Stimulated activated CD4-positive, alpha-beta T cell treated with anti-CD3 and anti-CD28 coated beads, TNF-alpha, amount 100 ng/mL, for 4 hours (primary cell): ENCODE data around the gene AGPAT2.

Source experiments
- DNase-seq, 3 experiments: peaks; one replicate each; pipeline ENCODE4 v3.0.0-alpha.2; 2020; ENCODE audit warnings: low read depth in 3 of 3

The AGPAT2 gene

DNA sequence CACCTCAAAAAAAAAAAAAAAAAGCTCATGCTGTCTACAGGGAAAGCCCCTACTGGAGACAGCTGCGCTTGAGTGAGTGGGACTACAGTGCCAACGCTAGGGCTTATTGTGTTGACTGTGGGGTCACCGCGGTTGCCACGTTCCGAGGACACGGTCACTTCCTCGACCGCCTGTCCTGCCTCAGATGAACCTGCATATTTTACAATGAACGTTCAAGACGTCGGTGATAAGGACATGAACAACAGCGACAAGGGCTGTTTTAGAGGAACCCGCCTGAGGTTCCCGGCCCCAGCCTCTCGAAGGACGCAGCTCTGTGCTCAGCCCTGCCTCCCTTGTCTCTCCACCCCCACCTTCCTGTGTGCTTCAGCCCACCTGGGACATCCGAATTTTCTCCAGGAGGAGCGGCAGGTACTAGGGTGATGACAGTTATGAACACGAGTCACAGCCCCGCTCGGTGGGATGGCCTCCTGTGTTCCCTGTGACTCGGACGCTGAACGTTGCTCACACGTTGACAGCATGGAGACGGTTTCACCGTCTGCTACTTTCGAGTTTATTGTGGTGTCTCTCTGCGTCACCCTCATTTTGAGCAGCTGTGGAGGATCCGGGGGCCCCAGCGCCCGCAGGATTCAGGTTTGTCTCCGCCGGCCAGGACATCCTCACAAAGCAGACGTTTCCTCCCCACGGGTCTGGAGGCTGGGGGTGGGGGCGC, 13.9 kb upstream of the AGPAT2 start:
- peak; percentile 19 to 36 (median 32) for DNase-seq

DNA sequence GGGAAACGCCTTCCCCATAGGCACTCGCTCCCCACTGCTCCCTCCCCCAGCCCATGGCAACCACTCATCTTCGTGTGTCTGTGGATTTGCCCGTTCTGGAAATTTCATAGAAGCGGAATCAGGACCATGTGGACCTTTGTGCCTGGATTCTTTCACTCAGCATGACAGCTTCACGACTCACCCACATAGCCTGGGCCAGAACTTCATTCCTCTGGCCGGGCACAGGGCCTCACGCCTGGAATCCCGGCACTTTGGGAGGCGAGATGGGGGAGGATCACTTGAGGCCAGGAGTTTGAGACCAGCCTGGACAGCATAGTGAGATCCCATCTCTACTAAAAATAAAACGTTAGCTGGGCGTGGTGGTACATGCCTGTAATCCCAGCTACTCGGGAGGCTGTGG, 13.0 kb upstream of the AGPAT2 start:
- no peak for DNase-seq

DNA sequence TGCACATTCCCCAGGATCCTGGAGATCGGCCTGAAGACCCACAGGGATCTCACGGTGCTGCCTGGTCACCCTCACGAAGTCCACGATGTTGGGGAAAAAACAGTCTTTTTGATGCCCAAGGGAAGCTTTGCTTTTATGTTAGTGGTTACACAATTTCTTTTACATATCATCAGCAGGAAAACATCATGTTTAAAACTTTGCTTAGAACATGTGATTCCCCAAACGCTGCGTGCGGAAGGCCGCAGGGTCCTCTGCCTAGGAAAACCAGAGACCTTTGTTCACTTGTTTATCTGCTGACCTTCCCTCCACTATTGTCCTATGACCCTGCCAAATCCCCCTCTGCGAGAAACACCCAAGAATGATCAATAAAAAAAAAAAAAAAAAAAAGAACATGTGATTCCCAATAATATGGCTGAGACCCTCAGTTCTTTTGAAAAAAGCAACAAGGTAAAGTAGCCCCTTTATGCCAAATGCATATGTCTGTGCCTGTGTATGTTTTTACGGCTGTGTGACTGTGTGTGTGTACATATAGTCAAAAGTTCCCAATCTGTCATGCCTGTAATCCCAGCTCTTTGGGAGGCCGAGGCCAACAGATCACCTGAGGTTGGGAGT, 11.5 kb upstream of the AGPAT2 start:
- no peak for DNase-seq

DNA sequence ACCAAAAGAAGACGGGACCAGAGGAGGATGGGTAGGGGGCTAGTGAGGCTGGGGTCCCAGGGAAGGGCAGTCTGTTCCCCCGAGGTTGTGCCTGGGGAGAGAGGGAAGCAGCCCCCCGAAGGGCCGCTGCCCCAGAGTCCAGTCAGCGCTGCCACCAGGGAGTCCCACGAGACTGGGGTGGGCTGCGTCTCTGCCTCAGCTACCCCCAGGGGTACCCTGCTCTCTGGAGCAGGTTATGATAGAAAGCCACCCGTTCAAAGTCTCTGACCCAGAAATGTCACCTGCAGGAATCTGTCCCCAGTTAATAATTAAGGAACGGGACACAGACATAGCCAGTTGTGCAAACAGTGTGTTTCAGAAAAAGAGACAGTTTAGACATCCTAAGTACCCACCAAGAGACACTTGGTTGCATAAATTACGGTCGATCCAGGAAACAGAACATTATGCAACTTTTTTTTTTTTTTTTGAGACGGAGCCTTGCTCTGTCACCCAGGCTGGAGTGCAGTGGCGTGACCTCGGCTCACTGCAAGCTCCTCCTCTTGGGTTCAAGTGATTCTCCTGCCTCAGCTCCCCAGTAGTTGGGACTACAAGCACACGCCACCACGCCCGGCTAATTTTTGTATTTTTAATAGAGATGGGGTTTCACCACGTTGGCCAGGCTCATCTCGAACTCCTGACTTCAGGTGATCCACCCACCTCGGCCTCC, 10.7 kb upstream of the AGPAT2 start:
- DNase-seq = no peak

DNA sequence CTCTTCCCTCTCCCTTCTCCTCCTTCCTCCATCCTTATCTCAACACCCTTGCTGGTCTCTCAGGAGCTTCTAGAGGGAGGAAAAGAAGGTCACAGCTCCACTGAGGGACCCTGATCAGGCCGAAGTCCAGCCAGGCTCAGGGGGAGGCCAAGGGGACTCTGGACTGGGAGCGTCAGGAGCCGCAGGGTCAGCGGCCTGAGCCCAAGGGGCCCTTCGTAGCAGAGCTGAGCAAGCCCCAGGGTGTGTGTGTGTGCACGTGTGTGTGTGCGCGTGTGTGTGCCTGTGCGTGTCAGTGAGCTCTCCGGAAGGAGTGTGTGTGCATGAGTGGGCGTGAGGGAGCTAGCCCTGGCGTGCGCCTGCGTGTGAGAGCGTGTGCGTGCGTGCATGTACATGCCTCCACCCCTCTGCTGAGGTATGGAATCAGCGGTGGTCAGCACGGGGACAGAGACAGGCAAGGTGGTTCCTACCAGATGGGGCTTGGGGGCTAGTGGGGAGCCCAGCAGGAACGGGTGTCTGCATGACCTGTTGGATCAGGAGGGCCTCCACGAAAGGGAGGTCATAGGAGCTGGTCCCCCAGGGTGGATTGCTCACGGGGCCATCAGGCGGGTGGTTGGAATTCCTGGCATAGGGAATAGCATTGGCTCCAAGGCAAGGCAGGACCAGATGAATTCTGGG, 10.0 kb upstream of the AGPAT2 start:
- DNase-seq = no peak

DNA sequence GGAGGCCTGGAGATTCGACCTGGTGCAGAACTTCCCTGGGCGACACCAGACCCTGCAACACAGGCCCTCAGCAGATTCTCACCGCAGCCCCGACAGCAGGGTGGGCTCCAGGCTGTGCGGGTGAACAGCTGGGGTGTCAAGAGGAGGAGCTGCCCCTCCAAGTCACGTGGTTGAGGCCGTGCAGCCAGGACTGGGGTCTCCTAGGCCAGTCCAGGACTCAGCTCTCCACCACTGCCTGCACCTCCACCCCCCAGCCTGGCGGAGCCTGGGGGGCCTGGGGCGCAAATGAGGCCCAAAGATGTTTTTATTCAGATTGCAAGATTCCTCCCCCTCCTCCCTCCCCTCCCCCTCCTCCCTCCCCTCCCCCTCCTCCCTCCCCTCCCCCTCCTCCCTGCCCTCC, 9.2 kb upstream of the AGPAT2 start:
- no peak for DNase-seq

DNA sequence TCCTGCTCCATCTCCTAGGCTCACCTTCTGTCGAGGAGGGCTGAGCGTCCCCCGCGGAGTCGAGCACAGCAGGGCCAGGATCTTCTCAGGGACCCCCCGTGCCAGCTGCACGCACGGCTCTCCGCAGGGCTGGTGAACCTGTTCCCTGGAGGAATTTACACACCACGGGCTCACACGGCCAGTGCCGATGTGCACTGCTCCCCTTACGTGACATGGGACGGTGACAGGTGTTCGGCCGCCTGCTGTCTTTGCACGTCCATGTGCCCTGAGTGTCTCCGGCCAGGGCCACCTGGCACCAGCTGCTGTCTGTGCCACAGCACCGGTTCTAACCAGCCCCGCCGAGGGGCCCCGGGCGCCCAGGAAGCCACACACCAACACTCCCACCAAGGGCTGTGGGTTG, 8.7 kb upstream of the AGPAT2 start:
- no peak for DNase-seq

DNA sequence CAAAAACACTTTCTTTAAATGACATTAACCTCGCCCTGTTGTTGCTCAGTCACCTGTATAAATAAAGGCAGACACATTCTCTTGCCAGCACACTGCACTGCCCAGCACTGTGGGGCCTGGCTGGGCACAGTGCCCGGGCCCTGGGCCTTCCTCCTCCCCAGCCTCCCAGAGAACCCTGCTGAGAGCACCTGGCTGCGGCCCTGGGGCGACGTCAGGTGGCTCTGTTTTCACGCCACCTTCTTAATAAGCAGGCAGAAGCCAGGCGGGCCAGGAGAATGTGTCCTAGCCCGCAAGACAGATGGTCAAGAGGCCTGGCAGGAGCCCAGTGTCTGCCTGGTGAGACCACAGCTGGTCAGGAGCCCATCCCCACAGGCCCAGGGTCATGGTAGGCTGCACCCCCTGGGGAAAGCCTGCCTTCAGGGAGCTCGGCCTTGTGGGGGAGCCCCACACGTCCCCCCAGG, 8.2 kb upstream of the AGPAT2 start:
- no peak for DNase-seq

DNA sequence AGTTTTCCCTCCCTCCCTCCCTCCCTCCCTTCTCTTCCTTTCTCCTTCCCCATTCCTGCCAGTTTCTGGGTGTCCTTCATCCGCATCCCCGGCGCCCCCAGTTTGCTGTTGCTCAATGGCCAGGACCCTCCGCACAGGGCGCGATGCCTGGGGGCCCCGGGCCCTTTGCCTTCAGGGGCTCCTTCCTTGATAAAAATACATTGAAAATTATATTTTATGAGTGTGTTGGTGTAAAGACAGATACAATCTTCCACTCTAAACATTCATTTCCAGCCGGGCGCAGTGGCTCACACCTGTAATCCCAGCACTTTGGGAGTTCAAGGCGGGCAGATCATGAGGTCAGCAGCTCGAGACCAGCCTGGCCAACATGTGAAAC, 7.6 kb upstream of the AGPAT2 start:
- DNase-seq = no peak

DNA sequence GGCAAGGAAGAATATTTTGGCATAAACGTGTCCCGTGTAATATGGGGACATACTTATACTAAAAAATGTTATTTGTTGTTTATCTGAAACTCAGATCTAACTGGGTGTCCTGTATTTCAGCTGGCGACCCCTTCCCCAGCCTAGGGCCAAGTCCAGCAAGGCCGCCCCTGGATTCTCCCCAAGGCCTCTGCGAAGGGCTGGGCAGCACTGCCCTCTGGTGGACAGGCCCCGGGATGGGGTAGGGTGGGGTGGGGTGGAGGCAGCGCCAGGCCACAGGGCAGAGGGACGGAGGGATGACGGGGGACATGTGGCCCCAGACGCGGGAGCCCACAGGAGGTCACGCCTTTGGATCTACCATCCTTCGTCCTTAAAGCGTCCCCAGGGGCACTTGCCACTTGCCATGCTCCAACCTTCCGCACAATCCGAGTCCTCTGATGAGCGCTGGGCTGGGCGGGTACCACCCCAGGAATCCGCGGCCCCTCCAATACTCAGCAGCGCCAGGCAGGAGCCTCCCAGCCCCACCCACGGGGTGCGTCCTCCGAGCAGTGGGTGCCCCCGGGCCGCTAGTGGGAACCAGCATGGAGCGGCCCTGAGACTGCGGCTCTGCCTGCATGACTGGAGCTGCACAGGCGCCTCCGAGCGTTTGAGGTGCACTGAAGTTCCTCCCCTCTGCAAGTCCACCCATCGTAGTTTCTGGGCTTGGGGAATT, 7.1 kb upstream of the AGPAT2 start:
- DNase-seq = no peak

DNA sequence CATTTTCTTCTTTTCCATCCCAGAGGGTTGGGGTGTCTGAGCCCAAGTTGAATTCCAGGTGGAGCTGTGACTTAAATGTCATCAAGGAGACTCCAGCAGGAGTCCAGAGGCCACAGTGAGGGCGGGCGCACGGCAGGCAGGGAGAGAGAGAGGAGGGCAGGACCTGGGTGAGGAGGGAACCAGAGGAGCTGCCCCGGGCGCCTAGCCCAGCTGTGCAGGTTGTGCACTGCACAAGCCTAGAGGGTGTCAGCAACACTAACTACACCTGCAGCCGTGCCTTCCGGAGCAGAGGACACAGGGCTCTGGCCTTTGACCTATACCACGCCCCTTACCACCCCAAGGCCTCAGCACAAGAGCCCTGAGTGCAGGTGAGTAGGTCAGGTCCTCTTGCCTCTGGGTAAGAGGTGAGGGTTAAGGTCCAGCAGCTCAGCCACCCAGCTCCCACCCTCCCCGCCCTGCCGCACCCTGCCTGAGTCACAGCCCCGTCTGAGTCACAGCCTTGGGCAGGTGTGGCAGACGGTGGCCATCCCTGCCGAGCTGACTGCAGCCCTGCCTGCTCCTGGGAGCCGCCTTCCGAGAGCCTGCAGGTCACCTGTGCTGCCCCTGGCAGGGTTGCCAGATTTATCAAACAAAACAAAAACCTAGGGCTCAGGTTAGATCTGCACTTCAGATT, 6.4 kb upstream of the AGPAT2 start:
- no peak for DNase-seq

DNA sequence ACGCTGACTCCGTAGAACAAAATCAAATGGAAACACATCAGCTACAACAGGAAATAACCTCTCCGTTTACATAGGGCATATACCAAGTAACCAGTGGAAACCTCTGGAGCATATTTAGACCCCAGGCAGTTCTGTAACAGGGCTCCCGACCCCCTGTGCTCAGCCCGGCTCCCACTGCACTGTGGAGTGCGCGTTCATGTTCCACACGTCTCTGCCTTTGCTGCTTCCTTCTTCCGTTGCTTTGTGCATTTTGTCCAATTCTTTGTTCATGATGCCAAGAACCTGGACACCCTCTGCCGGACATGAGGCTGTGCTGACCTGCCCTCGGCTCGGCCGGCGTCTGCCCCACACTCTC, 5.9 kb upstream of the AGPAT2 start:
- DNase-seq = no peak

DNA sequence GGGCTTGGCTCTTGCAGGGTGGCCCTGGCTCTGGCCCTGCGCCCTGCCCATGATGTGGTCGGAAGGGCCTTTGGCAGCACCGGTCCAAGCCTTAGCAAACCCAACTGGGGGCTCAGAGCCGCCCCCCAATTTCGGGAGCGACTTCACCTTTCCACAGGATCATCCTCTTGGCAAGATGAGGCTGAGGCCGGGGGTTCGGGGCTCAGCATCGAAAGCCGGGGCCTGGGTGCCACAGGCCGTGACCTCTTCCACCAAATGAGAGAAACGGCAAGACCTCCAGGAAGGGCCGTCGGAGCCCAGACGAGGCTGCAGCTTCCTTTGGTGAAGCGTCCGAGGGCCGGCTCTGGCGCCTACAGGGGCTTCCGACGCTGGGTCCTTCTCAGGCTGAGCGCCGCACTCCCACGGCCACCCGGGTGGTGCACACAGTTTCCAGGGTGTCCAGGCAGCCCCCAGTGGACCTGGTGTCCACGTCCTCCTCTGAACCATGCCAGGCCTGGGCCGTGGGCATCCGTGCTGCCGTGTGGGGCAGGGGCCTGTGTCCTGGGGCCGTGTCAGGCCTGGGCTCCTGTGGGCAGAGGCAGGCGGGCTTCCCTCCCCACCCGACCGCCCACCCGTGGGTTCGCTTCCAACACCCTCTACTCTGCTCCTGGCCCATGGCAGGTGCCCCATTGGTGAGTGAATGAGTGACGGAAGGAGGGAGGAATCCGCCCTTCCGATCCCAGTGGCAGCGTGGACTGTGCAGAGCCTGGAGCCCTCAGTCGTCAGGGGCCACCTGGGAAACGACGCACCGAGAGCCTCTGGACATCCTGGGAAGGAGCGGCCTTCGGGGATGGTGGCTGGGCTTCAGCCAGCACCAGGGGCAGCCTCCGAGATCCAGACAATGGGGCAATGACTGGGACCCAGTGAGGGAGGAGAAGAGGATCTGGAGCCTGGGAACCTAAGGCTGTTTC, 5.2 kb upstream of the AGPAT2 start:
- no peak for DNase-seq

DNA sequence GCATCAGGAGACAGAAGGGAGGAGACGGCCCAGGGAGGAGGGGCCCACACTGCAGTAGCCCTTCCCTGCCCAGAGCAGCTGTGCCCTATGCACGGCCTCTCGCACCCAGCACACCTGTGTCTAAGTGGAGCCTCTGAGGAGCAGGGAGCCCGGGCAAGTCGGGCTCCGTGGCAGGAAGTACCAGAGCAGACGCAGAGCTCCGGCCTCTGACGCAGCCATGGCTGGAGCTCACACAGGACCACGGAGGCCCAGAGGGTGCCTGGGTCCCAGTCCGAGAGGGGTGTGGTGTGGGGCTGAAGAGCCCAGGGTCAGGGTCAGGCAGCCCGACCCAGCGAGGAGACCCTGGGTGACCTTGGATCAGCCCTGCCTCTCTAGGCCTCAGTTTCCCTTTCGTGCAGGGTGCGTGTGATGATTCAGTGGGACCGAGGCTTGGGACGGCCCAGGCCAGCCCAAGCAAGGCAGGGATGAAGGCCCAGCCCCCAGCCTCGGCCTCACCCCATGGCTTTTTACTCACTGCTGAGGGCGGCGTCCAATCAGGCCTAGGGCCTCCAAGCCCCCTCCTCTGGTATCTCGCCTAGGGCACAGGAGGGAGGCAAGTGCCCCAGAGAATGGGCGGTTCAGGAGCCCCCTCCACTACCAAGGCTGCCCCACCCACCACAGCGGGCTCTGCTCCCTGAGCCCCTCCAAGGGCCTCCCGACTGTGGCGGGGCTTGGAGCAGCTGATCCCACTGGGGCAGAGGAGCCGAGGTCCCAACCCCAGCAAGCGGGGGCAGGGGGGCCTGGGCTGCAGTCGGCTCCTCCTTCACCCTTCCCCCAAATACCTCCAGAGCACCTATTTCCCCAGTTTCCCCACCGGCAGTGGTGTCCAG, 4.3 kb upstream of the AGPAT2 start:
- no peak for DNase-seq

DNA sequence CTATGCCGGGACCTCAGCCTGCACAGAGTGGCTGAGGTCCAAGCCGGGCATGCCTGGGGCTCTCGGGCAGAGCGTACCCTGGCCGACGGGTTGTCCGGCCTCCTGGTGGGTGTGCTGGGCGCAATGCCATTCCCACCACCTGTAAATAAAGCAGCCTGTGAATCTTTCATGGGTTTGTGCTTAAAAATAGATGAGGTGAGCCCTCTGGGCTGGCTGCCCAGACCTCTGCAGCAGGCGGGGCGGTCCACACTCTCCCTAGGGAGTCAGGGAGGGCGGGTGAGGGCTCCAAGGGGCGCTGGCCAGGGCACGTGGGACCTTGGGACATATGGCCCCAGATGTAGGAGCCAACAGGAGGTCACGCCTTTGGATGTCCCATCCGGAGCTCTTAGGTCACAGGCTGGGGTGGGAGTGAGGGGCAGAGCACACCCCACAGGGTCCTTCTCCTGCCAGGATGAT, 3.6 kb upstream of the AGPAT2 start:
- DNase-seq = no peak

DNA sequence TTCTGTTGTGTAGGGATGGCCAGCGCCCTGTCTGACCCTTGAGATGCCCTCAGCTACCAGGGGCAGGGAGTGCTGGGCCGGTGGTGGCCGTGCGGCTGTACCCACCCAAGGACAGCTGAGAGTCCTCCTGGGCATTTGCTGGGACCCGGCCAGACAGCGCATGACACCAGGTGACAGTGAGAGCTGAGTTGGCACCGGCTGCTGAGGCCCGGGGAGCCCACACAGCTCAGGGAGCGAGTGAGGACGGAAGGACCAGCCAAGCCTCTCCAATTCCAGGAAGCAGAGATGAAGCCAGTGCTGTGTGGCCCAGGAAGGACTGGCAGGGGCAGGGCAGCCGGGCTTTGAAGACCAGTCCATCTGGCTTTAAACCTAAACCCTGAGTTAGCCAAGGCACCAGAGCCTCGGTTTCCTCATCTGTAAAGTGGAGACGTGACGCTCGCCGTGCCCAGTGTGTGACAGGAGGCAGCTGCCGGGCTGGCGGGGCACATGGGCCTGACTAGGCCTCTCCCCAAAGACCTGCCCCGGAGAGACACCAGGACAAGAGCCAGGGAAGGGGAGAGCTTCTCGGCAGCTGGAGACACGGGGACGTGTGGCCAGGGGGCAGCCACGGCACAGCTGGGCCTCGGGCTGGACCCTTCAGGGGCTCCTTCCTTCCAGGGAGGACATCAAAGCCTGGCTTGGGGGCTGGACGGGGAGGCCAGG, 3.0 kb upstream of the AGPAT2 start:
- DNase-seq = no peak

DNA sequence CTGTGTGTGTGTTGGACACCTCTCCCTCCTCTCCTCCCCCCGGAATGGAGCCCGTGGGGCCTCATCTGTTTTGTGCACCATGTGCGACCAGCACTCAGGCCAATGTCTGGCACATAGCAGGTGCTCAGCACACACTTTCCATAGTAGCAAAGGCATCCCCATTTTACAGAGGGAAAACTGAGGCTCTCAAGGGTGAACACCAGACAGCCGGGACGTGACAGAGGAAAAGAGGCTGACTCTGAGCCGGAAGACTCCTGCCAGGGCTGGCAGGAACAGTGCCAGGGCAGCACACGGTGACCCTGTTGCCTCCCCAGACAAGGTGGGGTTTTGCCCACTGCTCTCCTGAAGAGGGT, 1.8 kb upstream of the AGPAT2 start:
- DNase-seq = no peak

DNA sequence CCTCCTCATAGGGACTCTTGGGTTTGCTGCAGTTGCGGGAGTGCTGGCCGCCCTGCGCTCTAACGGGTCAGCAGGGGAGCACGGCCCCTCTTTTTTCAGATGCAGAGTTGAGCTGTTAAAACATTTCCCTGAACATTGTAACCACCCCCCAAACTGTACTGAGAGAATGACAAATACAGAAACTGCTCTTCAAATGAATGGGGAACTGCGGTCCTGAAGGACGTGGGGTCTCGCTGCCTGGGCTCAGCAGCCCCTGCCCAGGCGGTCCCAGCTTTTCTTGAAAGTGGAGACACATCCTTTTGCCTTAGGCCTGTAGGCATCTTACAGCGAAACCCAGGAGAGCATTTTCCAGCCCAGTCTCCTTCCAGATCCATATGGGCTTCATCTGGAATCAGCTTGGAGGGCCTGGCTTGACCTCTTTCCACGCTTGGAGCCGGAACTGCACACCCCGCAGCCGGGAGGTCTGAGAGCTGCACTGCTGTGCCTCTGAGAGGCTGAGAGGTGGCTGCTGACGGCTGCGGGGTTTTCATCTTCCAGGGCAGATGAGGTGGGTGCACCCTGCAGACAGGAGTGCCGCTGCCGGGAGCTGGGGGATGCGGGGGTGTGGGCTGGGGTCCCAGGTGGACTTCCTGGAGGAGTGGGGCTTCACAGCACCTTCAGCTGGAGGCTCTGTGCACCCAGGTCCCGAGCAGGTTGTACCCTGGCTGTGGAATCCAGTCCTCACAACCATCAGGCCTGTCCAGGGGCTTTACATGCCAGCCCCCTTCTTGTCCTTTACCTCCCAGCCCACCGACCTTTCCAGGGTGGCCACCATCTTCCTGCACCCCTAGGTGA, 1.2 kb upstream of the AGPAT2 start:
- no peak for DNase-seq
